ENCODE results near the gene FNDC3B.

Gene FNDC3B

GRCh38 chr3:172139528-172140276, 100.3 kb downstream of the FNDC3B start:
- DNase-seq = no peak

GRCh38 chr3:172140499-172141391, 101.4 kb downstream of the FNDC3B start:
- DNase-seq = no peak

- DNase-seq = no peak
Measured at GRCh38 chr3:172142051-172142863, 102.9 kb downstream of the FNDC3B start.

- no peak for DNase-seq
Measured at GRCh38 chr3:172142864-172143451, 103.6 kb downstream of the FNDC3B start.

GRCh38 chr3:172143739-172144497, 104.5 kb downstream of the FNDC3B start:
- DNase-seq = no peak

- no peak for DNase-seq
Measured at GRCh38 chr3:172144601-172145000, 105.2 kb downstream of the FNDC3B start.

GRCh38 chr3:172145031-172145686, 105.8 kb downstream of the FNDC3B start:
- DNase-seq = no peak

- no peak for DNase-seq
Measured at GRCh38 chr3:172146349-172146748, 107.0 kb downstream of the FNDC3B start.

GRCh38 chr3:172147113-172147818, 107.9 kb downstream of the FNDC3B start:
- DNase-seq = no peak

- no peak for DNase-seq
Measured at GRCh38 chr3:172148241-172148640, 108.9 kb downstream of the FNDC3B start.

GRCh38 chr3:172148702-172149565, 109.6 kb downstream of the FNDC3B start:
- DNase-seq = no peak

GRCh38 chr3:172150268-172150667, 110.9 kb downstream of the FNDC3B start:
- DNase-seq = no peak

GRCh38 chr3:172150913-172151650, 111.7 kb downstream of the FNDC3B start:
- no peak for DNase-seq

- no peak for DNase-seq
Measured at GRCh38 chr3:172151651-172152649, 112.6 kb downstream of the FNDC3B start.

- DNase-seq = no peak
Measured at GRCh38 chr3:172152874-172153273, 113.5 kb downstream of the FNDC3B start.

- no peak for DNase-seq
Measured at GRCh38 chr3:172153335-172153861, 114.0 kb downstream of the FNDC3B start.
